Mammary epithelial cell (primary cell): ENCODE data around the gene XXYLT1.

Experiments
- CTCF ChIP-seq, 2 donors: IDR thresholded peaks in 1 of 2; conservative IDR thresholded peaks in 1 of 2; 2 replicates each; pipeline ENCODE4 v1.5.1; 2011 to 2012; ENCODE audit warnings: inconsistent platforms in 2 of 2, low read length in 2 of 2, mild to moderate bottlenecking in 2 of 2, control low read depth in 1 of 2, low read depth in 1 of 2; ENCODE audit not compliant: insufficient read depth in 1 of 2; ENCODE audit errors: extremely low read depth in 1 of 2
- EZH2 ChIP-seq: IDR thresholded peaks from 2 replicates; pipeline ENCODE4 v1.6.1; 2012; ENCODE audit warnings: low read length, inconsistent platforms, borderline replicate concordance

- TF ChIP-seq CTCF (conservative IDR thresholded peaks at IDR 0.05 in 1 of 2, IDR thresholded peaks at IDR 0.05 in 1 of 2; ENCODE audit: extremely low read depth in 1 of 2, insufficient read depth in 1 of 2, low read depth in 1 of 2, low read length in 2 of 2) (no peak), EZH2 (no peak)
Measured at GRCh38 chr3:195207056-195207455, 63.9 kb downstream of the XXYLT1 start.
